HG03175 (cell line): ENCODE data around the gene RNF212B.
A peak's percentile ranks its signal among the peaks of the same experiment; 100 is the strongest.
"Not testable (repeated sequence)": the region's sequence is repeated elsewhere in the genome, so short reads cannot be mapped to it uniquely, and the experiment has no call there.

Experiments used
- ATAC-seq: cut with Tn5 transposase; IDR thresholded peaks from one replicate; pipeline ENCODE4 v1.9.1; 2021; ENCODE audit warnings: mild to moderate bottlenecking, moderate library complexity; ENCODE audit not compliant: unreplicated experiment

Gene RNF212B, protein sequence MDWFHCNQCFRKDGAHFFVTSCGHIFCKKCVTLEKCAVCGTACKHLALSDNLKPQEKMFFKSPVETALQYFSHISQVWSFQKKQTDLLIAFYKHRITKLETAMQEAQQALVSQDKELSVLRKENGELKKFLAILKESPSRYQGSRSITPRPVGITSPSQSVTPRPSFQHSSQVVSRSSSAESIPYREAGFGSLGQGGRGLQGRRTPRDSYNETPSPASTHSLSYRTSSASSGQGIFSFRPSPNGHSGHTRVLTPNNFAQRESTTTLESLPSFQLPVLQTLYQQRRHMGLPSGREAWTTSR

DNA sequence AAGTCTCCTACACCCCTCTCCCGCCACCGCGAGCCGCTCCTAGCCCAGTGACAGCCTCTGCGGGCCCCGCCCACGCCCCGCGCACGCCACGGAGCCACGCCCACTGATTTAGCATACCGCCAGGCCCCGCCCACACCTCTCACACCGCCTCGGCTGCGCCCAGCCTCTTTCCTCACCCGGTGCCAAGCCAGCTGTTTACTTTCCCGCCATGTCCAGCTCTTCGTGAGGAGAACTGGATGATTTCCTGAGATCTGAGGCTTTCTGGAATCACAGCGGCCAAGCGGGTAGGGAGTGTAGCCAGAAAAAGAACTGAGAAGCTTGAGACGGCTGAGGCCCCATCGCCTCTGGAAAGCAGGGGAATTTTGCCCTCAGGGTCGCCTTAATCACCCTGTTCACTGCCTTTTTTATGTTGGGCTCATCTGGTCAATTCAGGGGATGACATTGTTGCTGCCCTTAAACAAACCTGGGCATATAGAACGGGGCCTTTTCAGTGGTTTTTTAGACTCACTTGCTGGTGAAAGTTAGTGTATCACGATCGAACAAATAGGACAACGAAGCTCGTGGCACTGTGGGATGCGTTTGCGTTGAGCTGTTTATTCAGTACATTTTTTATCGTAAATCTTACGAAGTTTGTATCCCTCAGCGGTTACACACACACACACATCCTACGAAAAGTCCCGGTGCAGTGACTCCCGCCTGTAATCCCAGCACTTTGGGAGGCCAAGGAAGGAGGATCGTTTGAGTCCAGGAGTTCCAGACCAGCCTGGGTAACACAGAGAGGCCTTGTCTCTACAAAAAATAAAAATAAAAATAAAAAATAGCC is at the start of gene RNF212B:
TSS of gene RNF212B (plus strand) at position 165 of the 823 bp plus-strand sequence. CDS start 2,410 bp downstream, outside the sequence.
- peak; percentile 76 for ATAC-seq

DNA sequence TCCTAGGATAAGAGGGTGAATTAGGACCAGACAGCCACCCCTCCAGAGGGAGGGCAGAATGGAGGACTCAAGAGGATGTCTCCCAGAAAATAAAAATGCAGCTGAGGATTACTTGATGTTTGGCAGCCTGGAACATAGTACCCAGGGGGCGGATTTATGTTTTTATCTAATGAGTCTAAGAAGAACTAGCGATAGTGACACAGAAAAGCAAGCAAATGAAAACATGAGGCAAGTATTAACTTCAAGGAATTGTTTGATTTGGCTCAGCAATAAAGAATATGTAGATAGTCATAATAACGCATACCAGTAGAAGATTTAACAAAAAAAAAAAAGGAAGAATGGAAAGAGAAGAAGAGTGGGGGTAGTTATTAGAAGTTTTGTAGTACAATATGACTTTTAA is 44.3 kb upstream of the RNF212B start:
- ATAC-seq, result no peak

DNA sequence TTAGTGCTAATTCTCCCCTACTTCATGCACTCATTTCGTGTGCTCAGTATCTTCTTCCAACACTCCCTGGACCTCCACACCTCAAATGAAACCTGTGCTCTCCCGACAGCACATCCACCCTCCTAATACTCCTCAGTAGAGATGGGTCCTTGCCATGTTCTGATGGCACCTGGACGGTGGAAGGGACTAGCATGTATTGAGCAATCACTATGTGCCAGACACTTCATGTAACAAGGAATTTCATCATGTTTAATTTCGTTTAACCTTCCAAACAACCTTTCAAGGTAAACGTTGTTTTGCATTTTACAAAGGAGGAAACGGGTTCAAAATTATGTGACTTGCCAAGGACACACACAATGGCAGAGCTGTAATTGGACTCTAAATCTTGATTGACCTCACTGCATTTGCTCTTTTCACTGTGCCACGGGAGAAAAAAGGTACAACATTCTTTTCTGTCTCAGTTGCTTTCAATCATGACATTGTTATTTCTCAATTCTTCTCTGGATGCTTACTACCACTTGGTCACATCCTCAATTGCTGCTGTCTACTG is 42.1 kb upstream of the RNF212B start:
- no peak for ATAC-seq

DNA sequence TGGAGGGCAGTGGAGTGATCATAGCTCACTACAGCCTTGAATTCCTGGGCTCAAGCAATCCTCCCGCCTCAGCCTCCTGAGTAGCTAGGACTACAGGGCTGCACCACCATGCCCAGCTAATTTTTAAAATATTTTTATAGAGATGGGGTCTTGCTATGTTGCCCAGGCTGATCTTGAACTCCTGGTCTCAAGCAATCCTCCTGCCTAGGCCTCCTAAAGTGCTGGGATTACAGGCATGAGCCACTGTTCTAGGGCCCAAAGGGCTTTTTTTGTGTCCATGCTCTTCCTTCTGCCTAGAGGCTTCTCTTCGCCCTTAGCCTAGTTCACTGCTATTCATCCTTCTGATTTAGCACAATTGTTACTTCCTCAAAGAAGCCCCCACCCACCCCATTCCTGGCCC is 41.2 kb upstream of the RNF212B start:
- ATAC-seq, result not testable (repeated sequence)

DNA sequence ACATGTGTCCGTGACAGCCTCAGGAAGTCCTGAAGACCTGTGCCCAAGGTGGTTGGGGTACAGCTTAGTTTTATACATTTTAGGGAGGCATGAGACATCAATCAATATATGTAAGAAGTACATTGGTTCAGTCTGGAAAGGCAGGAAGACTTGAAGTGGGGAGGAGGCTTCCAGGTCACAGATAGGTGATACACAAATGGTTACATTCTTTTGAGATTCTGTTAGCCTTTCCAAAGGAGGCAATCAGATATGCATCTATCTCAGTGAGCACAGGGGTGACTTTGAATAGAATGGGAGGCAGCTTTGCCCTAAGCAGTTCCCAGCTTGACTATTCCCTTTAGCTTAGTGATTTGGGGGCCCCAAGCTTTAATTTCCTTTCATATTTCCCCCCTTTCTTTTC is 38.6 kb upstream of the RNF212B start:
- not testable (repeated sequence) for ATAC-seq

- no peak for ATAC-seq
These were observed 35.7 kb upstream of the RNF212B start for GRCh38 chr14:23202001-23202400.

DNA sequence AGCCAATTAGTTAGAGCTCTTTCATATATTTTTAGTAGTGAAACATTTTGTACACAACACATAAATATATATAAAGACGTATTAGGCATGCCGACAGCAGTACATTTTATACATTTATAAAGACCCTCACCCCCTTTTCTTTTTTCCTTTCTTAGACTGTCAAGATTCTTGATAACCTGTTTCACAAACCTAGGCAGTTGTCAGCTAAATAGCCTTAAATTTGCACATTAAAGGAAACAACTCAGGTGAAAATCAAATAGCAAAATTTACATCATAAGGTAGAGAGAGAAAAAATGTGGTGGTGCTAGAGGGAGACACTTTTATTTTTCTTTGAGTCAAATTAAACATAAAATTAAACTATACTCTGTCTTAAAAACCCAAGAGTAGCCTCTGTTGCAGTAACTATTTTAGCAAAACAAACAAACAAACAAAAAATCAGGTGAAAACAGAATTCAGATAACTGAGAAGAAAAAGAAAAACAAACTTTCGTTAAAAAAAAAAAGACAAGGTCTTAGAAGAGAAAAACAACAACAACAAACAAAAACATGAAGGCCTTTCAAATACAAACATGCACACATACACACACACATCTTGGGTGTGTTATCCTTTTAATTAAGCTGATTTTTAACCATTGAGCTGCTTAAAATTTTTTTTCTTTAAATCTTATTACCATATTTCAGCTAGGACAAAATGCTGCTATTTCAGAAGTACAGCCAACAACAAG is 31.2 kb upstream of the RNF212B start:
- ATAC-seq, result no peak

GRCh38 chr14:23207146-23207540 is 30.6 kb upstream of the RNF212B start:
- ATAC-seq, result no peak

DNA sequence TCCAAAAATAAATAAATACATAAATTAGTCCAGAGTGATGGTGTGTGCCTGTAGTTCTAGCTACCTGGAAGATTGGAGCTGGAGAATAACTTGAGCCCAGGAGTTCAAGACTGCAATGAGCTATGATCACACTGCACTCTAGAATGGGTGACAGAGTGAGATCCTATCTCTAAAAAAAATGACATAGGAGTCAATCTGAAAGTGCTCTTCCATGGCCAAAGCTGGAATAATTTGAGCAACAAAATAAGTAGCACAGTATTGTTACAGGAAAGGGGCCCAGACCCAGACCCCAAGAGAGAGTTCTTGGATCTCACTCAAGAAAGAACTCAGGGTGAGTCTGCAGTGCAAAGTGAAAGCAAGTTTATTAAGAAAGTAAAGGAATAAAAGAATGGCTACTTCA is 29.4 kb upstream of the RNF212B start:
- no peak for ATAC-seq

GRCh38 chr14:23209651-23210423 is 27.9 kb upstream of the RNF212B start:
- ATAC-seq, result no peak

GRCh38 chr14:23215421-23215820 is 22.3 kb upstream of the RNF212B start:
- ATAC-seq, result no peak

GRCh38 chr14:23217032-23218020 is 20.4 kb upstream of the RNF212B start:
- ATAC-seq, result no peak

- ATAC-seq, result no peak
These were observed 18.7 kb upstream of the RNF212B start for GRCh38 chr14:23219075-23219474.

- ATAC-seq, result not testable (repeated sequence)
These were observed 12.8 kb upstream of the RNF212B start for GRCh38 chr14:23224958-23225357.

- ATAC-seq, result no peak
These were observed 10.2 kb upstream of the RNF212B start for GRCh38 chr14:23227566-23227965.

- no peak for ATAC-seq
These were observed 8.9 kb upstream of the RNF212B start for GRCh38 chr14:23228812-23229211.

- not testable (repeated sequence) for ATAC-seq
These were observed 5.4 kb upstream of the RNF212B start for GRCh38 chr14:23232241-23232808.

DNA sequence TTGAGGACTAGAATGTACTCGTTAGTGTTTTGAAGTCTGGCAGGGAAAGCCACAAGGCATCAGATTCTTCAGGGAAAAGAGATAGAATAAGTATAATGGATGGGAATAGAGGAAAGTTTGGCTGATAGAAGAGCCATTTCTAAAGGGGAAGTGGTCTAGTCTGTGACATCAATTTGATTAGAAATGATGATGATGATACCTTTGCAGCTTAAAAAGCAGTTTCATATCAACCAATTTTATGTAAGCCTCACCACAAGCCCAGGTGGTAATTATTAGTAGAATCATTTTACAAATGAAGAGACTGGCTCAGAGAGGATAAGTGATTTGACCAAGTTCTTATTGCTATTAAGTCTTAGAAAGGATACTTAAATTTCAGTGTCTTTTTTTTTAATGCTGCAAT is 2.9 kb downstream of the RNF212B start:
- ATAC-seq, result no peak
